ENCODE results near the gene SIK2.

DNA sequence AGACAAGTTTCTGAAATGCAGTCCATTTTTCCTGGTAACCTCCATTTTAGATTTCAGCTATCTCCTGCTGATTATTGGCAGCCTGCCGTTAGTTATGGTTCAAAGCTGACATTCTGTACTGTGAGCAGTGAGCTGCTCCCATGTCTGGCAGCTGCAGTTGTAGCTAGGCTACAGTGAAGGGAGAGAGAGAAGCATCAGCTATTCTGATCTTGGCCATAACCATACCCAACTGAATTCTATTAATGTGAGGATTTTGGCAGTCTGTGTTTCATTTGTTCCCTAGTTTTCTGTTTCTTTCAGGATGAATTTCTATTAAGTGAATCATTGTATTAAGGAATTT is 33.4 kb downstream of the SIK2 start:
- TF ChIP-seq BRCA1 (IDR thresholded peaks at IDR 0.05) (no peak), BRCA1 (CRISPR knock-in tag; IDR thresholded peaks at IDR 0.05) (no peak), POLR2AphosphoS5 (IDR thresholded peaks at IDR 0.05; ENCODE audit: control insufficient read depth, insufficient read depth, low read depth, low read length) (no peak), RBFOX2 (IDR thresholded peaks at IDR 0.05; ENCODE audit: low read depth, low read length) (no peak), POLR3G (IDR thresholded peaks at IDR 0.05; ENCODE audit: extremely low read depth, insufficient read length, insufficient replicate concordance) (no peak), ZNF699 (CRISPR knock-in tag; IDR thresholded peaks at IDR 0.05; ENCODE audit: insufficient replicate concordance) (no peak), HSF4 (CRISPR knock-in tag; IDR thresholded peaks at IDR 0.05; ENCODE audit: borderline replicate concordance) (no peak)
